ENCODE results near the gene WFDC6. TPM values are rescaled to one million over a fixed set of nuclear protein-coding genes. Genes with fewer than 3 reads are reported as not detected.

WFDC6 gene
- total and polyA plus RNA-seq, 7 donors, result not detected

DNA sequence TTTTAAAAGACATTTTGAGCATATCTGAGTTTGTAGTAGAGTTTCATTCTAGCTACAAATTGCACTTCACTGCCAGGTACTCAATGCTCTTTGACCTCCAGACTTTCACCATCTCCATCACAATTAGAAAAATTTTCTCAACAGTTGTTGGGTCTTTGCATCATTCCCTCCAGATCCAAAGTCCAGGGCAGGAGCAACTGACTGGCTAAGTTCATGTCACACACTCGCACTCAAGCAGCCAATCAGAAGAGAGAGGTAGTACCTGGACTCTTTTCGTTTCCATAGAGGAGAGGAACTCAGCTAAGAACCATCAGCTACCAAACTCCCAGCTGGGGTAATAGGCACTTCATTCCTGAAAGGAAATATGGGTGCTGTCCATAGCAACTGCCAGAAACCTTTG is 32.9 kb downstream of the WFDC6 start:
- Histone ChIP-seq H3K27me3 (ENCODE audit: insufficient read depth in 3 of 3, low read length in 2 of 3) (peaks cover 0 to 34% (median 0%) of the 10 kb centered on the region in 3 donors), H3K36me3 (ENCODE audit: insufficient read depth in 1 of 2, low read depth in 1 of 2) (no peaks in the 10 kb centered on the region), H3K27ac (no peak overlapping the region), H3K4me3 (no peak overlapping the region), H3K4me1 (no peaks in the 10 kb centered on the region), H3K9me3 (no peaks in the 10 kb centered on the region)
- no peak for DNase-seq
- TF ChIP-seq, protein P1, sequence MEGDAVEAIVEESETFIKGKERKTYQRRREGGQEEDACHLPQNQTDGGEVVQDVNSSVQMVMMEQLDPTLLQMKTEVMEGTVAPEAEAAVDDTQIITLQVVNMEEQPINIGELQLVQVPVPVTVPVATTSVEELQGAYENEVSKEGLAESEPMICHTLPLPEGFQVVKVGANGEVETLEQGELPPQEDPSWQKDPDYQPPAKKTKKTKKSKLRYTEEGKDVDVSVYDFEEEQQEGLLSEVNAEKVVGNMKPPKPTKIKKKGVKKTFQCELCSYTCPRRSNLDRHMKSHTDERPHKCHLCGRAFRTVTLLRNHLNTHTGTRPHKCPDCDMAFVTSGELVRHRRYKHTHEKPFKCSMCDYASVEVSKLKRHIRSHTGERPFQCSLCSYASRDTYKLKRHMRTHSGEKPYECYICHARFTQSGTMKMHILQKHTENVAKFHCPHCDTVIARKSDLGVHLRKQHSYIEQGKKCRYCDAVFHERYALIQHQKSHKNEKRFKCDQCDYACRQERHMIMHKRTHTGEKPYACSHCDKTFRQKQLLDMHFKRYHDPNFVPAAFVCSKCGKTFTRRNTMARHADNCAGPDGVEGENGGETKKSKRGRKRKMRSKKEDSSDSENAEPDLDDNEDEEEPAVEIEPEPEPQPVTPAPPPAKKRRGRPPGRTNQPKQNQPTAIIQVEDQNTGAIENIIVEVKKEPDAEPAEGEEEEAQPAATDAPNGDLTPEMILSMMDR (IDR thresholded peaks at IDR 0.05), result no peak
- ATAC-seq, result no peak
- whole genome bisulfite sequencing, 3 donors, result 73 to 79% (median 73%) methylated on average over 2 of the region's 2 CpGs
- intact Hi-C loops (cut with DNase I), result no loop called here

DNA sequence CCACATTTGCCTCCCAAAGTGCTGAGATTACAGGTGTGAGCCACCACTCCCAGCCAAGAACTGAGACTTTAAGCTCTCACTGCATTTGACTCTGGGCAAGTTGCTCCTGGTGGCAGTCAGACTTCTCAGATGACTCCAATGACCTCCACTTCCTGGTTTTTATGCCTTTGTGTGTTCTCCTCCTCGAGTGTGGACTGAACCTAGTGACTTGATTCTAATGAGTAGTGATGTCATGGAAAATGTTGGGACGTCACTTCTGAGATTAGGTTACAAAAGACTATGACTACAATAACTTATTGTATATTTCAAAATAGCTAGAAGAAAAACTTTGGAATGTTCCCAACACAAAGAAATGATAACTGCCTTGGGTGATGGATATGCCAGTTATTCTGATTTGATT is 35.9 kb downstream of the WFDC6 start:
- intact Hi-C loops (cut with DNase I), result no loop called here
- no peaks in the 10 kb centered on the region for H3K36me3 ChIP-seq (ENCODE audit: insufficient read depth in 1 of 2, low read depth in 1 of 2)
- WGBS, 3 donors, result 28 to 30% (median 30%) methylated on average over 2 of the region's 2 CpGs
- no peaks in the 10 kb centered on the region for H3K4me1 ChIP-seq
- H3K27ac ChIP-seq, result no peak overlapping the region
- peaks cover 0 to 39% (median 0%) of the 10 kb centered on the region in 3 donors for H3K27me3 ChIP-seq (ENCODE audit: insufficient read depth in 3 of 3, low read length in 2 of 3)
- no peak overlapping the region for H3K4me3 ChIP-seq
- TF ChIP-seq, protein P1 (IDR thresholded peaks at IDR 0.05), result no peak
- H3K9me3 ChIP-seq, result no peaks in the 10 kb centered on the region
- ATAC-seq (no peak), DNase-seq (no peak)

DNA sequence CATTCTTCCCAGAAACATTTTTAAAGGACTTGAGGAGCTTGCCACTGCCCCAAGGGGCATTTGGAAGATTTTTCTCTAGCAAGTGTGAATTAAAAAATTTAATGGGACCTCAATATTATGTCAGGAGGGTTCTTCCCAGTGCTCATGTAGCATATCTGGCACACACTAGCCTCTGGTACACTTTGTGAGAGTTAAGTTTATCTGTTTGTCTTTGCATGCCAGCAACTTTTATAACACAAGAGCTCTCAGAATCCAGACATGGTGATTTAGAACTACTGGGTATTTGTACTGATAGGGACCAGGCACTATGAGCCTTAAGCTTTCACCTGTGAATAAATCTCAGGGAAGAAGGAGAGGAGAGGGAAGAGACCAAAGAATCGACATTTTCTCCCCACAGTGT is 36.7 kb downstream of the WFDC6 start:
- TF ChIP-seq, protein P1 (IDR thresholded peaks at IDR 0.05), result no peak
- Histone ChIP-seq H3K27ac (no peak overlapping the region), H3K27me3 (ENCODE audit: insufficient read depth in 3 of 3, low read length in 2 of 3) (peaks cover 0 to 47% (median 4%) of the 10 kb centered on the region in 3 donors), H3K4me1 (no peaks in the 10 kb centered on the region), H3K9me3 (no peaks in the 10 kb centered on the region), H3K36me3 (ENCODE audit: insufficient read depth in 1 of 2, low read depth in 1 of 2) (no peaks in the 10 kb centered on the region), H3K4me3 (no peak overlapping the region)
- intact Hi-C loops (cut with DNase I), result no loop called here
- ATAC-seq (no peak), DNase-seq (no peak)
- 52 to 65% (median 56%) methylated on average over 1 of the region's 1 CpG for WGBS, 3 donors

DNA sequence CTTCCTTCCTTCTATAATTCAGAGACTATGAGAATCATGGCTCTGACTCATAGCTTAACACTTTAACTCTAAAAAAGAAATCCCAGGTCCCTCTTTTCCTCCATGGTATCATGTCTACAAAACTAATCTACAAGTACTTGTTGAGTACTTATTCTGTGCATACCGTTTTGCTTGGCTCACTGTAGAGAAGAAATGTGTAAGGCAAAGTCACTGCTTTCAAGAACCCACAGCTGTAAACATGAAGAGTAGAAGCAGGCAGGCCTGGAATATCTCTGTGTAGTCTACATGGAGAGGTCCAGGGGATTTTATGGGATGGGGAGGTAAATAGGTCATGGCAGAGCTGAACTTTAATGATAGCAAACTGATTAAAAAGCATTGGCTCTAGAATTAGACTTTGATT is 37.7 kb downstream of the WFDC6 start:
- ATAC-seq (no peak), DNase-seq (no peak)
- Histone ChIP-seq H3K27ac (no peak overlapping the region), H3K36me3 (ENCODE audit: insufficient read depth in 1 of 2, low read depth in 1 of 2) (no peaks in the 10 kb centered on the region), H3K27me3 (ENCODE audit: insufficient read depth in 3 of 3, low read length in 2 of 3) (peaks cover 0 to 47% (median 4%) of the 10 kb centered on the region in 3 donors), H3K9me3 (no peaks in the 10 kb centered on the region), H3K4me1 (no peaks in the 10 kb centered on the region), H3K4me3 (no peak overlapping the region)
- WGBS, 3 donors, result 63 to 71% (median 68%) methylated on average over 1 of the region's 1 CpG
- TF ChIP-seq, protein P1 (IDR thresholded peaks at IDR 0.05), result no peak
- intact Hi-C loops (cut with DNase I), result no loop called here

DNA sequence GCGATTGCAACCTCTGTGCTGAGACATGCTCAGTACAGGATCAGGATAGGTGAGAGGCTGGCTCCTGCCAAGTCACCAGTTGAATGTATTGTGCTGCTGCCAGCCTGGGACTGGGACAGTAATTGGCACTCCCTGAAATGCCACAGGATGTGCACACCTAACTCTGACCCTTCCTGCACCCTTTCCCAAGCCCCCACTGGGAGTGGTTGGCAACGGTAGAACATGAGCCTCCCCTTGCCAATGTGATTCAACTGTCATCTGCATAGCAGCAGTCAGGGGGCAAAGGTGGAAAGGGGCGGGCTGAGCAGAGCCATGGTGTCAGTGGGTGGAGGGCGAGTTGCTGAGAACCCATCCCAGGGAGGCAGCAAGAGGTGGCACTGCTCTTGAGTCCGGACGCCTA is 39.3 kb downstream of the WFDC6 start:
- TF ChIP-seq, protein P1 (IDR thresholded peaks at IDR 0.05), result no peak
- Histone ChIP-seq H3K27ac (no peak overlapping the region), H3K27me3 (ENCODE audit: insufficient read depth in 3 of 3, low read length in 2 of 3) (peaks cover 0 to 37% (median 4%) of the 10 kb centered on the region in 3 donors), H3K4me3 (no peak overlapping the region), H3K9me3 (no peaks in the 10 kb centered on the region), H3K36me3 (ENCODE audit: insufficient read depth in 1 of 2, low read depth in 1 of 2) (no peaks in the 10 kb centered on the region), H3K4me1 (no peaks in the 10 kb centered on the region)
- WGBS, 3 donors, result 63 to 73% (median 68%) methylated on average over 6 of the region's 6 CpGs
- intact Hi-C loops (cut with DNase I), result no loop called here
- DNase-seq (no peak), ATAC-seq (no peak)

All from psoas muscle (tissue), 8 donors.